Heart left ventricle (tissue), 13 donors: ENCODE results near the gene STRA6.

ENCODE experiments used
- POLR2A ChIP-seq, 2 donors: fragments of 450-650 bp; IDR thresholded peaks; one replicate each; pipeline ENCODE4 v1.6.1; 2017; ENCODE audit warnings: antibody characterized with exemption in 2 of 2, mild to moderate bottlenecking in 2 of 2, moderate library complexity in 2 of 2
- TF ChIP-seq, protein P1 (sequence below), 12 donors: fragments of 200-600 bp; sonication (generic) in 4 of 12; IDR thresholded peaks; one replicate each; pipeline versions ENCODE4 v1.5.0 to v1.8.0; 2018 to 2022; ENCODE audit warnings: antibody characterized with exemption in 12 of 12, mild to moderate bottlenecking in 5 of 12
- donor health status: ischemic (EF 13 %, LVEDD 7.1; RV severe dilation, severe dysfunction).
- donor health status: DM: no; HTN: yes; CAD: no.
- donor health status: DM: no; HTN: no; CAD: no.
- donor health status: ischemic (EF 25% LVEDD 6.9; RV normal size, moderate dysfunction).
- donor health status: ischemic (EF 25% LVEDD 5.7; RV mildly dilated, moderate dysfunction).
- donor health status: ischemic (EF 35%, LVEDD 5.7; RV mildly dilated, moderate dysfunction).
- donor health status: nonischemic (EF 11% LVEDD 7.7; RV severe dilation, severe dysfunction).
- donor health status: DM: yes; HTN: yes; CAD: no.
- donor health status: PGD.
- donor health status: ischemic (EF 29% LVEDD 5.4; RV normal size, mild dysfunction).
- donor health status: nonischemic (EF 23%, LVEDD 6.1; RV moderate dilation, normal function).

DNA sequence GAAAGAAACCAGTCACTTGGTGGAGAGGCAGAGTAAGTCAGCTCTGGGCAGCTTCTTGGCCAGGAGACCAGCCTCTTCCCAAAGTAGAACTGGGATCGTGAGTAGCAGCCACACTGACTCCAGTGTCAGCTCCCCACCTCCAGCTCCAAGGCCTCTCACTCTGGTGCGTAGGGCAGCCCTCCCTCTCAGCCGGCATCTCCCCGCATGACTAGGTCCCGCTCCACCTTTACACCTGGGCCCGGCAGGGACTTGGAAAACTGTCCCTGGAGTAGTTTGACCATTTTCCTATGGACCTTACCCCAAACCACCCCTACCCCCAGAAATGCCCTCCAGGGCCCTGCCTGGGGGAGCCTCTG is 3.3 kb downstream of the STRA6 start:
- TF ChIP-seq, protein P1, sequence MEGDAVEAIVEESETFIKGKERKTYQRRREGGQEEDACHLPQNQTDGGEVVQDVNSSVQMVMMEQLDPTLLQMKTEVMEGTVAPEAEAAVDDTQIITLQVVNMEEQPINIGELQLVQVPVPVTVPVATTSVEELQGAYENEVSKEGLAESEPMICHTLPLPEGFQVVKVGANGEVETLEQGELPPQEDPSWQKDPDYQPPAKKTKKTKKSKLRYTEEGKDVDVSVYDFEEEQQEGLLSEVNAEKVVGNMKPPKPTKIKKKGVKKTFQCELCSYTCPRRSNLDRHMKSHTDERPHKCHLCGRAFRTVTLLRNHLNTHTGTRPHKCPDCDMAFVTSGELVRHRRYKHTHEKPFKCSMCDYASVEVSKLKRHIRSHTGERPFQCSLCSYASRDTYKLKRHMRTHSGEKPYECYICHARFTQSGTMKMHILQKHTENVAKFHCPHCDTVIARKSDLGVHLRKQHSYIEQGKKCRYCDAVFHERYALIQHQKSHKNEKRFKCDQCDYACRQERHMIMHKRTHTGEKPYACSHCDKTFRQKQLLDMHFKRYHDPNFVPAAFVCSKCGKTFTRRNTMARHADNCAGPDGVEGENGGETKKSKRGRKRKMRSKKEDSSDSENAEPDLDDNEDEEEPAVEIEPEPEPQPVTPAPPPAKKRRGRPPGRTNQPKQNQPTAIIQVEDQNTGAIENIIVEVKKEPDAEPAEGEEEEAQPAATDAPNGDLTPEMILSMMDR (IDR thresholded peaks at IDR 0.05): no peak
- TF ChIP-seq POLR2A (IDR thresholded peaks at IDR 0.05): no peak
